HG03095 (cell line): ENCODE results near the gene MIB2.
"Not testable (repeated sequence)": the region's sequence is repeated elsewhere in the genome, so short reads cannot be mapped to it uniquely, and the experiment has no call there.

Experiments used
- ATAC-seq: cut with Tn5 transposase; IDR thresholded peaks from one replicate; pipeline ENCODE4 v1.9.1; 2021; ENCODE audit warnings: moderate library complexity; ENCODE audit not compliant: unreplicated experiment

The MIB2 gene

GRCh38 chr1:1626207-1627141, 11.2 kb downstream of the MIB2 start:
- ATAC-seq = no peak

- no peak for ATAC-seq
These were observed 12.0 kb downstream of the MIB2 start for GRCh38 chr1:1627261-1627828.

- no peak for ATAC-seq
These were observed 12.8 kb downstream of the MIB2 start for GRCh38 chr1:1627829-1628753.

DNA sequence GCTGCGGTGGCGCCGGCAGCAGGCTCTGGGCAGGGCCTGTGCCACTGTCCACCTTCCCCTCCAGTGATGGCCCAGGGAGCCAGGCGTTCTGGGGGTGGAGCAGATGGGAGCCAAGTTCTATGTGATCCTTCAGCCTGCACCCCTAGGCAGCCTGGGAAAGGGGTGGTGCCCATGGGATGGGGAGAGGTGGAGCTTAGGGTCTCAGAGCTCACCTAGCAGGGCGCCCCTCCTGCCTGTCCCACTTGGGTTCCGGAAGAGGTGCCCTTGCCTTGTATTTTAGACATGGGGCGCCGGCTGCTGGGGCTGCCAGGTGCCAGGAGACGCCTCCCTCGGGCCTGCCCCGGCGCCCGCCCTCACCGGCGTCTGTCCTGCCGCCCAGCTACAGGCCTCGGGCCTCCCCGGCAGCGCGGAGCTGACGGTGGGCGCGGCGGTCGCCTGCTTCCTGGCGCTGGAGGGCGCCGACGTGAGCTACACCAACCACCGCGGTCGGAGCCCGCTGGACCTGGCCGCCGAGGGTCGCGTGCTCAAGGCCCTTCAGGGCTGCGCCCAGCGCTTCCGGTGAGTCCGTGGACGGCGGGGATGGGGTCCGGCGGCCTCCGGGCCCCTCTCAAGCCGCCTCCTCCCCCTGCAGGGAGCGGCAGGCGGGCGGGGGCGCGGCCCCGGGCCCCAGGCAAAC, 13.6 kb downstream of the MIB2 start:
- no peak for ATAC-seq

DNA sequence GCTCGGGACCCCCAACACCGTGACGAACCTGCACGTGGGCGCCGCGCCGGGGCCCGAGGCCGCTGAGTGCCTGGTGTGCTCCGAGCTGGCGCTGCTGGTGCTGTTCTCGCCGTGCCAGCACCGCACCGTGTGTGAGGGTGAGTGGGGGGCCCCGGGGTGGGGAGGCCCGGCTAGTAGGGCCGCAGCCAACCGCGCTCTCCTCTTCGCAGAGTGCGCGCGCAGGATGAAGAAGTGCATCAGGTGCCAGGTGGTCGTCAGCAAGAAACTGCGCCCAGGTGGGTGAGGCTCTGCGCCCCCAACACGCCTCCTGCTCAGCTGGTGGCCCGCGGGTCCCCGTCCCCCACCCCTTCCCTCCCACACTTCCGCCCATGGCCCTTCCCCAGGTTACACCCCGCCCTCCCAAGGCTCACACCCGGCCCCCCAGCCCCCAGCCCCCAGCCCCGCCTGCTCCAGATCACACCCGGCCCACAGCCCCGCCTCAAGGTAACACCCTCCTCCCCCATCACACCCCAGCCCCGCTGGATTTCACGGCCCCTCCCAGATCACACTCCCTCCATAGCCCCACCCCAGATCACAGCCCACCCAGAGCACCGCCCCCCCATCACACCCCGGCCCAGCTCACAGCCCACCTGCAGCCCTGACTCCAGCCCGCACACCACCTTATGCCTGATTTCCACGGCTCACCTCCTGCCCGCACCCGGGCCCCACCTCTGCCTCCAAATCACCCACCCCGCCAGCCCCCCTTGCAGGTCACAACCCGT, 14.3 kb downstream of the MIB2 start:
- no peak for ATAC-seq

DNA sequence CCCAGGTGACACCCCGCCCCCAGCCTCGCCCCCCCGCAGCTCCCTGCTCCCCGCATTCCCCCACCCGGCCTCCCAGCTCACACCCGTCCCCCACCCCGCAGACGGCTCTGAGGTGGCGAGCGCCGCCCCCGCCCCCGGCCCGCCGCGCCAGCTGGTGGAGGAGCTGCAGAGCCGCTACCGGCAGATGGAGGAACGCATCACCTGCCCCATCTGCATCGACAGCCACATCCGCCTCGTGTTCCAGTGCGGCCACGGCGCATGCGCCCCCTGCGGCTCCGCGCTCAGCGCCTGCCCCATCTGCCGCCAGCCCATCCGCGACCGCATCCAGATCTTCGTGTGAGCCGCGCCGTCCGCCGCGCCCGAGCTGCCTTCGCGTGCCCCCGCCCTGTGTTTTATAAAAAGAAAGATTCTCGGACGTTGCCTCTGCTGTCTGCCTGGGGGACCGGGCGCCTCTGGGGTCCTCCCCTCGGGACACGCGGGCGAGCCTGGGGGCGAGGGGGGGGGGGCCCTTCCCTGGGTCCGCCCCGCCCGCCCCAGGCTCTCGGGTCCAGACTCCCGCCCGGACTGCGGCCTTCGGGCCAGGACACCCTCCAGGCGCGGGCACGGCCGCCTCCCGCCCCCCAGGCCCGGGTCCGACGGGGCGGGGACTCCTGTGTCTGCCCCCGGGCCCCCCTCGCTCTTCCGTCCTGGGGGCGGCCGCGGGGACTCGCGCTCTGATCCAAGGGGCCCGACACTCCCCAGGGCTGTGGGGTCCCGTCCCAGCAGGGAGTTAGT, 15.1 kb downstream of the MIB2 start:
- no peak for ATAC-seq

- ATAC-seq = no peak
These were observed 15.9 kb downstream of the MIB2 start for GRCh38 chr1:1630965-1631781.

DNA sequence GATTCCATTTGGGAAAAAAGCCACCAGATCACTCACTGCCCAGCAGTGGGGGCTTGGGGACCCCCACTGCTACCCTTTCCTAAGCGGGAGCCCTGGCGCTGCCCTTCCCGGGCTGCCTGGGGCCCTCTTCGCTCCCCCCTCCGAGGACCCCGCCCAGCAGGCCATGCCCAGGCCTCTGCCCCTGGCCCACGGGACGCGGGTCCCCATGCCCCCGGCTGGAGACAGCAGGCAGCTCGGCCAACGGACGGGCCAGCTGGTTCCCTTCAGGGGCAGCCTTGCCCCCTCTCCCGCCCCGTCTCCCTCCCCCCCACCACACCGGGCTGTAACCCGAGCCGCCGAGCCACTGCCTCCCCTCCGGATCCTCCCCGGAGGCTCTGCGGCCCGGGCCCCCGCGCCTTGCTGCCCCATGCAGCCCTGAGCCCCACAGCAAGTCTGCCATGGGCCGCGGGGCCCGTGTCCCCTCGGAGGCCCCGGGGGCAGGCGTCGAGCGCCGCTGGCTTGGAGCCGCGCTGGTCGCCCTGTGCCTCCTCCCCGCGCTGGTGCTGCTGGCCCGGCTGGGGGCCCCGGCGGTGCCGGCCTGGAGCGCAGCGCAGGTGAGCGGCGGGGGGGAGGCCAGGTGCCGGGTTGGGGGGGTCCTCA, 16.6 kb downstream of the MIB2 start, which contains the start of gene MMP23B:
Gene MMP23B (plus strand): TSS at position 392 of the 639 bp plus-strand sequence. CDS start 46 bp downstream, at position 438.
- ATAC-seq = no peak

DNA sequence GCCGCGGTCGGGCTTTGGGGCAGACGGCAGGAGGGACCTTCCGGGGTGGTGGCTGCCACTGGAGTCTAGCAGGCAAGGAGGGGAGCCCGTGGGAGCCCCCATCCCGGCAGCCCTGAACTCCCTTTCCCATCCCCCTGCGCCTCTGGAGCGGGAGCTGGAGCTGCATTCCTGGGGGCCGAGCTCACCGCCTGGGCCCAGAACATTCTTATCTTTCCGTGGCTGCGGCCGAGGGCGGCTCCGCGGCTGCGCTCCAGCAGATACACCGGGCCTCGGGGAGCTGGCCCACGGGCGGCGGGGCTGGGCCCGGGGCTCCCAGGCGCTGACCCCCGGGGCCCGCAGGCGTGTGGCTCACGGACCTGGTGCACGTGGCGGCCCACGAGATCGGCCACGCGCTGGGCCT, 18.1 kb downstream of the MIB2 start:
- ATAC-seq = not testable (repeated sequence)

- ATAC-seq = not testable (repeated sequence)
These were observed 19.3 kb downstream of the MIB2 start for GRCh38 chr1:1634613-1635012.

DNA sequence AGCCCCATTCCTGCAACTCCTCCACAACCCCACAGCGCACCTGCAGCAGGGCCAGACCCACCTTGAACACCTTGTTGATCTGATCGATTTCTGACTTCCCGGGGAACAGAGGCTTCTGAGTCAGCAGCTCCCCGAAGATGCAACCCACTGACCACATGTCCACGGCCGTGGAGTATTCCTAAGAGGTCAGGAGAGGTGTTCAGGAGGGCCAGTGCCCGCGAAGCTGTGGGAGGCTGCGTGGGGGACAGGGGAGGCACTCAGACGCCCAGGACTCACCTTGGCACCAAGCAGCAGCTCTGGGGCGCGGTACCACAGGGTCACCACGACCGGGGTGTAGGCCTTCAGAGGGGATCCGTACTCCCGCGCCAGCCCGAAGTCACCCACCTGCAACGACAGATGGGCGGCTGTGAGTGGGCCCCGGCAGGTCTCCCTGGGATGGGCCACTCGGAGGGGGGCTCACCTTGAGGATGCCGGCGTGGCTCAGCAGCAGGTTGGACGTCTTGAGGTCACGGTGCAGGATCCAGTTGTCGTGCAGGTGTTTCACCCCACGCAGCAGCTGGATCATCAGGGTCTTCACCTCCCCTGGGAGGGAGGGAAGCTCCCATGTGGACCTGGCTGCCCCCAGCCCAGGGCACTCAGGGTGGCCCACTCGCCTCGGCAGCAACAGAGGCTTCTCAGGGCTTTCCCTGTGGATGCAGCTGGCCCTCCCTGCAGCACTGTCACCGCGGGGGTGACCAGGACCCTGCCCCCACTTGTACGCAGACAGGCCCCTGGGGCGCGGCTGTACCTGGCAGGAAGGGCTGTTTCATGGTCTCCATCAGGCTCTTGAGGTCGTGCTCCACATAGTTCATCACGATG, 21.6 kb downstream of the MIB2 start:
- not testable (repeated sequence) for ATAC-seq

GRCh38 chr1:1637479-1637875, 22.2 kb downstream of the MIB2 start:
- not testable (repeated sequence) for ATAC-seq

- not testable (repeated sequence) for ATAC-seq
These were observed 23.2 kb downstream of the MIB2 start for GRCh38 chr1:1638528-1638927.

GRCh38 chr1:1639368-1639767, 24.1 kb downstream of the MIB2 start:
- ATAC-seq = not testable (repeated sequence)

- ATAC-seq = not testable (repeated sequence)
These were observed 24.8 kb downstream of the MIB2 start for GRCh38 chr1:1640081-1640480.

DNA sequence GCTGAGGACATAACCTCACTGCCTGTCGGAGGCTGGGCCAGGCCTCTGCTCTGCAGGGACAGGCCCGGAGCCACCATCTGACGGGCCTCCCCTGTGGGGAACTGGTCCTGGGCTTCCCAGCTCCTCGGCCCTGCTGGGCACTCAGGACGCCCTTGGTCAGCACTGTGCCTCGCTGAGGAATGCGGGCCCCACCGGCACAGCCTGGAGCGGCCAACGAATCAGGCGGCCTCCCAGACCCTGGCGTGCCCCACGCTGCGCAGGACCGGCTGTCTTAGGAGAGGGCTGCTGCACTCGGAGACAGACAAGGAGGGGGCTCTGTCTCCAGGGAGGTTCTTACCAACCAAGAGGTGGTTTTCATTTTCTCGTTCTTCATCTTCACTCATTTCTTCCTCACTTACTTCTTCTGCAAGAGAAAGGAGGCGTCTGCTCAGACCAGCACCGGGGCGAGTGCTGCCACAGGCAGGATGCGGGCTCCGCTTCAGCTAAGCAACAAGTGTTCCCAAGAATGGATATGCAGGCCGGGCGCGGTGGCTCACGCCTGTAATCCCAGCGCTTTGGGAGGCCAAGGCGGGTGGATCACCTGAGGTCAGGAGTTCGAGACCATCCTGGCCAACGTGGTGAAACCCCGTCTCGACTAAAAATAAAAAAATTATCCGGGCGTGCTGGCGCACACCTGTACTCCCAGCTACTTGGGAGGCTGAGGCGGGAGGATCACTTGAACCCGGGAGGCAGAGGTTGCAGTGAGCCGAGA, 25.6 kb downstream of the MIB2 start:
- not testable (repeated sequence) for ATAC-seq
